ENCODE data around the gene PLOD1.

- TF ChIP-seq CTCF (conservative IDR thresholded peaks at IDR 0.05; ENCODE audit: low read length) (no peak), EZH2phosphoT487 (IDR thresholded peaks at IDR 0.05; ENCODE audit: borderline replicate concordance) (no peak)
Measured at GRCh38 chr1:12009318-12009947, 74.9 kb downstream of the PLOD1 start.
